GM19025 (cell line): ENCODE measurements around the gene AGPAT2.
A peak's percentile ranks its signal among the peaks of the same experiment; 100 is the strongest.

Source experiments
- ATAC-seq: cut with Tn5 transposase; IDR thresholded peaks from one replicate; pipeline ENCODE4 v1.9.1; 2021; ENCODE audit warnings: mild to moderate bottlenecking, low read depth, moderate library complexity; ENCODE audit not compliant: unreplicated experiment

AGPAT2 gene

DNA sequence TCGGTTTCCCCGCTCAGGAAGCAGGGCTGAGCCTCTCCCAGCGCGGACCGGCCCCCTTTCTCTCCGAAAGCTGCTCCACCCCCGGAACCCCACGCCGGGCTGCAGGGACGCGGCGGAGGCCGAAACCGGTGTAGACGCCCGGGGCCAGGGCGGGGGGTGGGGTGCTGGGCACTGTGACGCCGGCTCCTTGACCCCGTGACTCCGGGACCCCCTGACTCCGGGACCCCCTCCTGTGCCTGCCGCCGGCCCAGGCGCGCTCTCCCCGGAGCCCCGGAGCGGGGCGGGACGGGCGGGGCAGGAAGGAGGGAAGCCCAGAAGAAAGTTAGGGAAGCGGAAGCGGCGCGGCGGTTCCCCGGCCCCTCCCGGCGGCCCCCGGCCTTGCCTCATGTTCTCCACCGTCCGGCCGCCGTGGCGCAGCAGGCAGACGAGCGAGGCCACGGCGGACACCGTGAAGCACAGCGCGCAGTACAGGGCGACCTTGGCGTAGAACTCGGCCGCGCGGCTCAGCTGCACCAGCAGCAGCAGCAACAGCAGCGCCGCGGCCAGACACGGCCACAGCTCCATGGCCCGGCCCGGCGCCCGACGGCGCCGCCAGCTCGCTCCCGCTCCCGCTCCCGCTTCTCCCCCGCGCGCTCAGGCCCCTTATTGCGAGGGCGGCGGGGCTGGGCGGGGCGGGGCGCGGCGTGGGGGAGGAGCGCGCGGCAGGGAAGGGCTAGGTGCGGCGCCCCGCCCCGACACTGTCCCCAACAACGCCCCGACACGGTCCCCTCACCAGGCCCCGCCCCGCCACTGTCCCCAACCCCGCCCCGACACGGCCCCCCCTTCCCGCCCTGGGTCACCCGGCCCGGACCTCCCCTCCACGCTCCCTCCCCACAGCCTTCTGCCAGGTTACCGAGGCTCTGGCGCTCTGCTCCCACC lies at the start of gene AGPAT2:
AGPAT2 (minus strand) TSS at position 664 of the 918 bp plus-strand sequence; CDS start at position 564, 100 bp downstream.
- peak; percentile 72 for ATAC-seq

- ATAC-seq = no peak
Observed at GRCh38 chr9:136735812-136736480, 48.7 kb upstream of the AGPAT2 start.

GRCh38 chr9:136734837-136735496 lies 47.7 kb upstream of the AGPAT2 start:
- ATAC-seq = no peak

DNA sequence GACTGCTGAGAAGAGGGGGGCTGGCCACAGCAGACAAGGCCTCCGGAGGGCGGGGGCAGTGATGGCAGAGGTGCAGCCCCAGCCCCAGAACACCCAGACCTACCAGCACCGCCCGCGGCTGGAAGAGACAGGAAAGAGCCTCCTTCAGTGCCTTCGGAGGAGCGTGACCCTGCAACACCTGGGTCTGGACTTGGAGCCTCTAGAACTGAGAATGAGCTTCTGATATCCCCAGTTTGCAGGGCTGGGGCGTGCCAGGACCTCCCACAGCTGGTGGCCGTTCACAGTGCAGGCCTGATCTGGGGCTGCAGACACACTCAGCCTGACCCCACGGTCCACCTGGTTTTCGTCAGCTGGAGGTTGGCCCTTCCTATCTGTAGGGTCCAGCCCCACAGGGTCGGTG lies 46.4 kb upstream of the AGPAT2 start:
- no peak for ATAC-seq

DNA sequence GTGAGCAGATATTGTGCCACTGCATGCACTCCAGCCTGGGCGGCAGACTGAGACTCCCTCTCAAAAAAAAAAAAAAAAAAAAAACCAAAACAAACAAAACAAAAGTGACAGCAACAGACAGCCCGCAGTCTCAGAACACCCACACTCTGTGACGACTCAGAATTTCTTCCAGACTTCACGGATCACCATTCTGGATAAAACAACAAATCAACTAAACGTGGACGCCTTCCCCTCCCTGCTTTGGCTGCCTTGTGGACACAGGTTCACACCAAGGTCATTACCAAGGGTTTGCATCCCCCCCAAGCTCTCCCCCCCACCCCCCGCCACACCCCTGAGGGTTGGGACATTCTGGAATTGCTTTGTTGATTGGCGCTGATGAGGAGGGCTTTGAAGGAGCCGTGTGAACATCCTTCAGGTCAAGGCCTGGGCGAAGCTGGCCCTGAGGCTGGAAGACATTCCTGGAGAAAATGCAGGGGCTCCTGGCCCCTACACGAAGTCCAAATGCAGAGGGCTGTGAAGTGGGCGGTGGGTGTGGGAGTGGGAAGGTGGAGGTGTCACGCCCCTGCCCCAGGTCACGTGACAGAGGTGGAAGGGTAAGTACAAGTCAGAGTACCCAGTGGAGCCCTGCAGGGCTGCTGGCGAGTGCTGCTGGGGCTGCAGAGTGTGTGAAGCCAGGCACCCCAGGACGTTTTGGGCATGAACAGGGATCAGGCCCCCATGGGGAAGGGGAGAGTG lies 45.4 kb upstream of the AGPAT2 start:
- ATAC-seq = no peak

DNA sequence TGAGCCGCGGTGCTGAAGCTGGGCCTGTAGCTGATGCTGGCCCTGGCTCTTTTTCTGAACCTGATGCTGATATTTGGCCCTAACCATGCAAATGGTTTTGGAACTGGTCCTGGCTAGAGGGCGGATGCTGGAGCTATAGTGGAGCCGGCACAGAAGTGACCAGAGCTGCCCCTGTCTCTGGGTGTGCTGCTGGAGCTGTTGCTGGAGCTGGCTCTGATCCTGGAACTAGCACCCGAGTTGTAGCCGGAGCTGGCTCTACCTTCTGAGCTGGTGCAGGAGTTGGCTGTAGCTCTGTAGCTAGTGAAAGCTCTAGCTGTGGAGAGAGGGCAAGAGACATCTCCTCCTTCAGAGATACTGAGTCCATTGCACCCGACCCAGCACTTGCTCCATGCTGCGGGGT lies 42.7 kb upstream of the AGPAT2 start:
- no peak for ATAC-seq

- no peak for ATAC-seq
Observed at GRCh38 chr9:136729144-136729543, 41.9 kb upstream of the AGPAT2 start.

DNA sequence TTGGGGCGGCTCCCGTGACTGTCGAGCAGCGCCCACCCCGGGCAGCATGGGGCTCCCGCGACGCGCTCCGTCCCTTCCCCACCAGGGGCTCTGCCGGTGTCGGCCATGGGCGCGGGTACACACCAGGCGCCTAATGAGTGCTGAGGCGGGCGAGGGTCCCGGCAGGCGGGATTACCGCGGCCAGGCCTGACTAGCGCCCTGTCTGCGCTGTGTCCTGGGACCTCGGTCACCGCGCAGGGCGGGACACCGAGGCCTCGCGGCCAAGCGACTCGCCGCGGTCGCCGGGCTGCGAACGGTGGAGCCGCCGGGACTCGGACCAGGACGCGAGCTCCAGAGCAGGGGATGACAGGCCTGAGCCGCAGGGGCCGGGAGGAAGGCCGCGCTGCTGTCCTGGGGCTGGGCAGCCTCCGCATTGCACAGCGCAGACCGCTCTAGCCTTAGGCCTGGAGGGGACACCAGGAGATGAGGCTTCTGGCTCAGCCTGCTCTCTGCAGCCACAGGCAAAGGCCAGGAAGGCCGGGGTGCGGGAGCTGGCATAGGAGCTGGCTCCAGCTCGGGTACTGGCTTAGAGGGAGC lies 41.4 kb upstream of the AGPAT2 start:
- peak; percentile 14 for ATAC-seq

DNA sequence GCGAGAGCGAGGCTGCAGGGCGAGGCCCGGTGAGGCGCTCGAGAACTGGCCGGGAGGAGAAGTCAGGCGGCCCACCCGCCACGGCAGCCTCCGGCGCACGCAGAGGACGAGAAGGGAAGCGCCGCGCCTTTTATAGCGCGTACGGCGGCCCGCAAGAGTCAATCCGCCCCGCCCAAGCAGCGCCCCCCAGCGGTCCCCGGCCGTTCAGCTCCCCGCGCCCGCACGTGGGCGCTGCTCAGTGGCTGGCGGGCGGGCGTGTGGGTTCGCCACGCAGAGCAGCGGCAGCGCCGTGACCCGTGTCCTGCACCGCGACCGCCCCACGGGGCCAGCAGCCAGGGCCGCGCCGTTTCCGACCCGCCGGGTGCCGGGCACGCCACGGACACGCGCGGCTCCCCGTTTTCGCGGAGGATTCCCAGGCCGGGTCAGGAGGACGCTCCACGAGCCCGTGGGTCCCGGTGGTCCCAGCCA lies 40.9 kb upstream of the AGPAT2 start:
- peak; percentile 60 for ATAC-seq

DNA sequence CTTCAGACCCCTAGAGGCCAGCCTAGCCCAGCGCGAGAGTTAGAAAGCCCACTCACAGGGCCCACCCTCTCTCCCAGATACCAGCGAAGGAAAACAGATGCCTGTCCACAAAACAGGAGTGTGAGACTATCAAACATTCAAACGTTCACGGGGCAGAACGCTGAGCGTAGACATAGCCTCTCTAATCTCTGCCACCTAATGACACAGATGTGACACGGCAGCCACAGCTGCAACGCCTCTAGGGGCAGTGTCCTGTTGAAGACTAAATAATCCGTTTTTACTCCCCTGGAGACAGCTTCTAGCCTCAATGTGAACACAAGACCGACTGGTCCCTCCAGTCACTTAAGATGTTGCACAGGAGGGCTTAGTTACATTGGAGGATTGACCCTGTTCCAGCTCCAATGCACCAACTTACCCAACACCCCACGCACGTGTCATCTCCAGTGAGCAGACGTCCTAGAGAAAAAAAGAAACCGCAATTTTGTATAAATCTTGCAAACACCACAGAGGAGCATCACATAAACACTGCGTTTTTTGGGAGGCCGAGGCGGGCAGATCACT lies 39.5 kb upstream of the AGPAT2 start:
- no peak for ATAC-seq

DNA sequence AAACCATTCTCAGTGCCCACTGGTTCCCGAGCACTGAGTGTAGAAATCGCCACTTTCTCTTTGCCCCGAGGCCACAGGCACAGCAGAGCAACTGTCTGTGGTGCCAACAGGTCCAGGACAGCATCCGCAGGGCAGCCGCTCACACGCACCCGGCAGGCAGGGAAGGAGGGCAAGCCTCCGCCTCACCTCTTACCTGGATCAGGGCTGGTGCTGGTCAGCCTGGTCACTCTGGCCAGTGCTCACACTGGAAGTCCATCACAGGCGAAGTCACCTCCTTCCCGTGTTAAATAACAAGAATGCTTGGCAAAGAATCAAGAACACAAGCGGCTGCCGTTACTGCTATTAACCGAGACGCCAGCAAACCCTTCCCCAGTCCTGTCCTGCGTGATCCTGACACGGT lies 38.9 kb upstream of the AGPAT2 start:
- ATAC-seq = no peak

DNA sequence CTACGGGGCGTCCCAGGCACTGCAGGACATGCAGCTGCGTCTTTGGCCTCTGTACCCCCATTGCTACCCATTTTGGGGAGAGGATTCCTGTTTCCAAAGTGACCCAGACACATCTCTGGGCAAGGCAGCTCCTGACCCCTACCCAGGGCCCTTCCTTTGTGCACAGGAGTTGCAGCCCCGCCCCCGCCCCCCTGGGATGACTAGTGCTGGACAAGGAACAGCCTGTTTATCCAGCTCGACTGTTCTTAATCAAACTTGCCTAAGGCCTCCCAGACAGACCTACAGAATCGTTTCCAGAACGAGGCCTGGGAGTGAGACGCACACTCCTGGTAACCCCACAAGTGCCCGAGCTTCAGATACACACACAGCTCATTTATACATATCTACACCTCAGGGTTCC lies 38.4 kb upstream of the AGPAT2 start:
- no peak for ATAC-seq

GRCh38 chr9:136724772-136725171 lies 37.5 kb upstream of the AGPAT2 start:
- no peak for ATAC-seq

DNA sequence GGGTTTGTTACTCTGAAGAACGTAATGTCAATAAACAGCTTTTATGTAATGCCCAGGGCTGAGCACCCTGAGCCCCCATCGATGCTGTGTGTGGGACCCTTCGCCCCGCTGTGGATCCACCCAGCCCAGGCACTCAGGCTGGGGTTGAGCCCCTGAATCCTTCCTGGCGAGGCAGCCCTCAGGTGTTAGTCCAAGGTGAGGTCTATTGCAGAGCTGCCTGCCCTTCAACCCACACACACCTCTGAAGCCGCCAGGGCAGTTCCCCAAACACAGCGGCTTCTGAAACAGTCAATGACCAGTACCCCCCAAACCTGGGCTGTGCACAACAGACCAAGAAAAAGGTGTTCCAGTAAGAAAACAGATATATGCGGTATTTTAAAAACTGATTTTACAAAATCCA lies 36.7 kb upstream of the AGPAT2 start:
- ATAC-seq = no peak

DNA sequence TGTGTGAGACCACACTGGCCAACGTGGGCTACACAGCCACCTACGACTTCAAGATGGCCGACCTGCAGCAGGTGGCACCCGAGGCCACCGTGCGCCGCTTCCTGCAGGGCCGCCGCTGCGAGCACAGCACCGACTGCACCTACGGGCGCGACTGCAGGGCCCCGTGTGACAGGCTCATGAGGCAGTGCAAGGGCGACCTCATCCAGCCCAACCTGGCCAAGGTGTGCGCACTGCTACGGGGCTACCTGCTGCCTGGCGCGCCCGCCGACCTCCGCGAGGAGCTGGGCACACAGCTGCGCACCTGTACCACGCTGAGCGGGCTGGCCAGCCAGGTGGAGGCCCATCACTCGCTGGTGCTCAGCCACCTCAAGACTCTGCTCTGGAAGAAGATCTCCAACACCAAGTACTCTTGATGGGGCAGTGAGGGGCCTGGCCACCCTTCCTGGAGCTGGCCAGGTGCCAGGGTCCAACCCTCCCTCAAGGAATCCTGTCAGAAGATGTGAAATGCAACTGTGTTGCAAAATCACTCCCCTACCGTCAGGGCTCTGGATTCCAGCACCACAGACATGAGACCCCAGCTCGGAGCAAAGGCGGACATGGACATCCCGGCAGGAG lies 36.2 kb upstream of the AGPAT2 start:
- no peak for ATAC-seq

- no peak for ATAC-seq
Observed at GRCh38 chr9:136722969-136723356, 35.7 kb upstream of the AGPAT2 start.

- no peak for ATAC-seq
Observed at GRCh38 chr9:136722093-136722968, 35.1 kb upstream of the AGPAT2 start.

- ATAC-seq = no peak
Observed at GRCh38 chr9:136721339-136722092, 34.3 kb upstream of the AGPAT2 start.
